IMR-90 (cell line): ENCODE results near the gene MCF2L2. TPM values are rescaled to one million over a fixed set of nuclear protein-coding genes. Genes with fewer than 3 reads are reported as not detected.

Source experiments
- ATAC-seq: fragments of 200-7000 bp; cut with Tn5 transposase; 2 replicates; pipeline ENCODE4 v1.9.1; 2020; ENCODE audit warnings: low read depth, mild to moderate bottlenecking, moderate library complexity
- BruUV-seq: library from RNA; stranded (reverse); fragments of 400-500 nt; replicated peaks from 2 replicates; lab custom pipeline; 2021; lab: Mats Ljungman, UMichigan
- CTCF ChIA-PET: fragments of 300-600 bp; formaldehyde crosslinking; extraction: SDS; loops from one replicate; lab custom pipeline; 2021; ENCODE audit warnings: antibody characterized with exemption; lab: Yijun Ruan, JAX
- POLR2A ChIA-PET: fragments of 300-600 bp; sonication (Branson Sonifier 250); formaldehyde crosslinking; loops from one replicate; lab custom pipeline; 2022; ENCODE audit warnings: antibody characterized with exemption; ENCODE audit not compliant: unreplicated experiment; lab: Charles Lee
- DNase-seq: peaks from one replicate; pipeline ENCODE4 v3.0.0; 2013
- H2AFZ ChIP-seq: replicated peaks from 2 replicates; pipeline ENCODE3; 2013; ENCODE audit warnings: low read length, mild to moderate bottlenecking; ENCODE audit not compliant: poor library complexity
- H2AK5ac ChIP-seq: 2 replicates; pipeline ENCODE4 v1.6.1; 2013; ENCODE audit warnings: low read depth, low read length, inconsistent platforms
- H2AK9ac ChIP-seq: replicated peaks from 2 replicates; pipeline ENCODE3; 2013; ENCODE audit warnings: mild to moderate bottlenecking, low read depth, low read length, moderate library complexity; ENCODE audit not compliant: poor library complexity
- H2BK120ac ChIP-seq: 2 replicates; pipeline ENCODE4 v1.6.1; 2013; ENCODE audit warnings: low read depth, low read length, inconsistent platforms
- H2BK15ac ChIP-seq: 3 replicates; pipeline ENCODE4 v1.6.1; 2013; ENCODE audit warnings: low read depth, low read length, inconsistent platforms
- H2BK20ac ChIP-seq: 2 replicates; pipeline ENCODE4 v1.6.1; 2013; ENCODE audit warnings: low read depth, mild to moderate bottlenecking, inconsistent platforms, low read length, moderate library complexity
- H2BK5ac ChIP-seq: 2 replicates; pipeline ENCODE4 v1.6.1; 2013; ENCODE audit warnings: mild to moderate bottlenecking, low read depth, low read length, inconsistent platforms; ENCODE audit not compliant: poor library complexity, severe bottlenecking
- H3K14ac ChIP-seq: replicated peaks from 2 replicates; pipeline ENCODE4 v1.6.1; 2013; ENCODE audit warnings: low read depth, low read length, inconsistent platforms
- H3K18ac ChIP-seq: 2 replicates; pipeline ENCODE4 v1.6.1; 2013; ENCODE audit warnings: low read depth, low read length, control low read depth
- H3K23ac ChIP-seq: 2 replicates; pipeline ENCODE4 v1.6.1; 2013; ENCODE audit warnings: low read depth, low read length, inconsistent platforms
- H3K27ac ChIP-seq: 2 replicates; pipeline ENCODE4 v1.5.1; 2013; ENCODE audit warnings: mild to moderate bottlenecking, control low read depth, low read length; ENCODE audit not compliant: insufficient read depth
- H3K27me3 ChIP-seq: 2 replicates; pipeline ENCODE4 v1.6.1; 2013; ENCODE audit warnings: low read length; ENCODE audit not compliant: control insufficient read depth, insufficient read depth
- H3K36me3 ChIP-seq: 2 replicates; pipeline ENCODE4 v1.6.1; 2013; ENCODE audit warnings: low read length, mixed read lengths; ENCODE audit not compliant: control insufficient read depth, insufficient read depth
- H3K4ac ChIP-seq: 2 replicates; pipeline ENCODE4 v1.6.1; 2013; ENCODE audit warnings: low read depth, low read length, inconsistent platforms
- H3K4me1 ChIP-seq: 2 replicates; pipeline ENCODE4 v1.6.1; 2013; ENCODE audit warnings: low read length, mixed read lengths; ENCODE audit not compliant: control insufficient read depth, insufficient read depth
- H3K4me2 ChIP-seq: 2 replicates; pipeline ENCODE4 v1.6.1; 2013; ENCODE audit warnings: low read depth, mild to moderate bottlenecking, control low read depth, low read length, moderate library complexity
- H3K4me3 ChIP-seq: 2 replicates; pipeline ENCODE4 v1.5.1; 2013; ENCODE audit warnings: low read depth, mild to moderate bottlenecking, control low read depth, low read length, moderate library complexity; ENCODE audit not compliant: insufficient read depth
- H3K56ac ChIP-seq: 2 replicates; pipeline ENCODE4 v1.6.1; 2013; ENCODE audit warnings: low read length, inconsistent platforms; ENCODE audit not compliant: insufficient read depth; ENCODE audit errors: extremely low read depth
- H3K79me1 ChIP-seq, 2 experiments: 2 replicates each; pipeline ENCODE4 v1.6.1; 2013; ENCODE audit warnings: low read length in 2 of 2, inconsistent platforms in 1 of 2, low read depth in 1 of 2
- H3K9ac ChIP-seq: 2 replicates; pipeline ENCODE4 v1.6.1; 2013; ENCODE audit warnings: low read depth, low read length, control low read depth
- H3K9me1 ChIP-seq: 2 replicates; pipeline ENCODE4 v1.6.1; 2013; ENCODE audit warnings: low read length, inconsistent platforms; ENCODE audit not compliant: insufficient read depth
- H3K9me3 ChIP-seq: 2 replicates; pipeline ENCODE4 v1.6.1; 2013; ENCODE audit warnings: low read length; ENCODE audit not compliant: control insufficient read depth, insufficient read depth
- H4K20me1 ChIP-seq: 2 replicates; pipeline ENCODE4 v1.6.1; 2013; ENCODE audit warnings: low read length, inconsistent platforms; ENCODE audit not compliant: insufficient read depth
- H4K5ac ChIP-seq: 2 replicates; pipeline ENCODE4 v1.6.1; 2013; ENCODE audit warnings: mild to moderate bottlenecking, low read depth, low read length, control low read depth
- H4K8ac ChIP-seq, 2 experiments: 2 replicates each; pipeline ENCODE4 v1.6.1; 2013; ENCODE audit warnings: low read depth in 2 of 2, low read length in 2 of 2, control low read depth in 1 of 2, inconsistent platforms in 1 of 2
- H4K91ac ChIP-seq: 2 replicates; pipeline ENCODE4 v1.6.1; 2013; ENCODE audit warnings: low read depth, low read length, inconsistent platforms; ENCODE audit not compliant: insufficient read depth
- BHLHE40 ChIP-seq: fragments of 150-350 bp; IDR thresholded peaks from 2 replicates; pipeline ENCODE4 v1.6.1; 2016; ENCODE audit warnings: mild to moderate bottlenecking, low read depth, low read length
- CEBPB ChIP-seq: IDR thresholded peaks from 2 replicates; pipeline ENCODE4 v1.6.1; 2012; ENCODE audit warnings: low read depth, low read length, improper control_type of control experiment
- CHD1 ChIP-seq: IDR thresholded peaks from 2 replicates; pipeline ENCODE4 v1.6.1; 2012; ENCODE audit warnings: low read depth, low read length, improper control_type of control experiment
- CTCF ChIP-seq: conservative IDR thresholded peaks from 2 replicates; pipeline ENCODE4 v1.5.1; 2012; ENCODE audit warnings: mild to moderate bottlenecking, low read depth, low read length, improper control_type of control experiment
- ELK1 ChIP-seq: fragments of 150-350 bp; IDR thresholded peaks from 2 replicates; pipeline ENCODE4 v1.6.1; 2016; ENCODE audit warnings: low read depth, mild to moderate bottlenecking, low read length, moderate library complexity, borderline replicate concordance
- FOS ChIP-seq: fragments of 150-350 bp; IDR thresholded peaks from 2 replicates; pipeline ENCODE4 v1.6.1; 2016; ENCODE audit warnings: low read depth, low read length
- MAFK ChIP-seq: IDR thresholded peaks from 2 replicates; pipeline ENCODE4 v1.6.1; 2012; ENCODE audit warnings: low read depth, low read length, improper control_type of control experiment
- MAZ ChIP-seq: IDR thresholded peaks from 2 replicates; pipeline ENCODE4 v1.6.1; 2012; ENCODE audit warnings: low read depth, mild to moderate bottlenecking, low read length, improper control_type of control experiment, moderate library complexity, borderline replicate concordance
- MXI1 ChIP-seq: IDR thresholded peaks from 2 replicates; pipeline ENCODE4 v1.6.1; 2012; ENCODE audit warnings: low read depth, mild to moderate bottlenecking, low read length, moderate library complexity, borderline replicate concordance
- NFE2L2 ChIP-seq: fragments of 150-350 bp; IDR thresholded peaks from 2 replicates; pipeline ENCODE4 v1.6.1; 2016; ENCODE audit warnings: low read depth, mild to moderate bottlenecking, low read length
- POLR2A ChIP-seq: IDR thresholded peaks from 2 replicates; pipeline ENCODE4 v1.6.1; 2012; ENCODE audit warnings: mild to moderate bottlenecking, low read depth, low read length
- RAD21 ChIP-seq: IDR thresholded peaks from 2 replicates; pipeline ENCODE4 v1.6.1; 2012; ENCODE audit warnings: low read length, improper control_type of control experiment
- RCOR1 ChIP-seq: IDR thresholded peaks from 2 replicates; pipeline ENCODE4 v1.6.1; 2012; ENCODE audit warnings: mild to moderate bottlenecking, low read length, improper control_type of control experiment; ENCODE audit not compliant: insufficient replicate concordance
- RFX5 ChIP-seq: IDR thresholded peaks from 2 replicates; pipeline ENCODE4 v1.8.0; 2012; ENCODE audit warnings: low read depth, mild to moderate bottlenecking, low read length, moderate library complexity
- SMC3 ChIP-seq: fragments of 150-350 bp; IDR thresholded peaks from 2 replicates; pipeline ENCODE4 v1.6.1; 2016; ENCODE audit warnings: low read depth, mild to moderate bottlenecking, antibody characterized with exemption, low read length, moderate library complexity
- USF2 ChIP-seq: fragments of 150-350 bp; IDR thresholded peaks from 2 replicates; pipeline ENCODE4 v1.6.1; 2017; ENCODE audit warnings: mild to moderate bottlenecking, antibody characterized with exemption, low read length, low read depth
- WGBS, 2 experiments: methylation state at CpG; one replicate each; pipeline versions ENCODE4 v1.1.5 to v1.1.7; 2013; ENCODE audit warnings: missing lambda C conversion rate in 2 of 2; ENCODE audit not compliant: insufficient read length in 1 of 2; ENCODE audit errors: extremely low coverage in 2 of 2; 5-methylcytosine and 5-hydroxymethylcytosine counted together
- dilution Hi-C: fragments of 300-500 bp; cut with HindIII; formaldehyde crosslinking; loops from one replicate; pipeline ENCODE4 v1.14.3; 2018; ENCODE audit warnings: low sequenced_read_pairs; ENCODE audit not compliant: unreplicated experiment
- in situ Hi-C: fragments of 300-500 bp; cut with MboI; formaldehyde crosslinking; loops from 3 replicates; pipeline ENCODE4 v1.14.3; 2019; ENCODE audit warnings: low sequenced_read_pairs, inconsistent platforms, mixed read lengths
- intact Hi-C: fragments of 100-400 bp; cut with micrococcal nuclease; formaldehyde crosslinking; loops from 2 replicates; pipeline ENCODE4 v1.10.0; 2022
- polyA plus RNA-seq, 3 experiments: library from polyadenylated mRNA; depleted of rRNA; stranded (reverse); fragments of >200 nt; gene quantifications; 2 replicates each; pipeline ENCODE4 v1.2.3, GENCODE V29; 2012; ENCODE audit warnings: low replicate concordance in 1 of 3
- total RNA-seq: library from RNA; depleted of rRNA; stranded (reverse); fragments of >200 nt; gene quantifications from 2 replicates; pipeline ENCODE4 v1.2.3, GENCODE V29; 2012

MCF2L2 gene
- total and polyA plus RNA-seq, 2 of the 4 experiments (the other 2 are of a cell fraction), result under 0.01 TPM; not detected in 1

- no peak overlapping the region for H4K8ac ChIP-seq
- H4K5ac ChIP-seq, result no peak overlapping the region
- no peaks in the 10 kb centered on the region for H3K4me1 ChIP-seq
- no peaks in the 10 kb centered on the region for H4K20me1 ChIP-seq
- CTCF ChIA-PET, result no interaction called here
- H3K4ac ChIP-seq, result no peak overlapping the region
- intact Hi-C loops (no loop called here), in situ Hi-C loops (no loop called here), dilution Hi-C loops (no loop called here)
- no peaks in the 10 kb centered on the region for H3K9me1 ChIP-seq
- ATAC-seq (no peak), DNase-seq (no peak)
- no peak overlapping the region for H3K23ac ChIP-seq
- H3K27me3 ChIP-seq, result peaks cover 13% of the 10 kb centered on the region
- no peak overlapping the region for H3K4me3 ChIP-seq
- no peak overlapping the region for H2AFZ ChIP-seq
- no peak overlapping the region for H2BK15ac ChIP-seq
- WGBS, 2 experiments, result no CpG with 5 or more reads among the region's 3 CpGs
- no peak overlapping the region for H3K27ac ChIP-seq
- no peaks in the 10 kb centered on the region for H3K36me3 ChIP-seq
- POLR2A ChIA-PET, result no interaction called here
- H3K56ac ChIP-seq, result no peak overlapping the region
- H3K9ac ChIP-seq, result no peak overlapping the region
- H3K79me1 ChIP-seq, result no peaks in the 10 kb centered on the region
- H2AK9ac ChIP-seq, result no peak overlapping the region
- H2AK5ac ChIP-seq, result no peak overlapping the region
- TF ChIP-seq FOS (no peak), RCOR1 (no peak), CHD1 (no peak), SMC3 (no peak), CEBPB (no peak), NFE2L2 (no peak), CTCF (no peak), BHLHE40 (no peak), POLR2A (no peak), MAFK (no peak), MAZ (no peak), ELK1 (no peak), USF2 (no peak), RFX5 (no peak), MXI1 (no peak), RAD21 (no peak)
- no peak overlapping the region for H3K4me2 ChIP-seq
- H3K9me3 ChIP-seq, result no peaks in the 10 kb centered on the region
- no peak overlapping the region; the same call in 1 of the 2 replicates for H3K14ac ChIP-seq
- H2BK20ac ChIP-seq, result no peak overlapping the region
- no peak overlapping the region for H2BK5ac ChIP-seq
- no TSS peak for BruUV-seq
- H3K18ac ChIP-seq, result no peak overlapping the region
- H2BK120ac ChIP-seq, result no peak overlapping the region
- H4K91ac ChIP-seq, result no peak overlapping the region
Observed at GRCh38 chr3:183475016-183475763, 46.8 kb upstream of the MCF2L2 start.
